Islet precursor cell (in vitro differentiated cells): Measurements from ENCODE around the gene RNF19B.

Experiments used
- DNase-seq: peaks from one replicate; pipeline ENCODE4 v3.0.0-alpha.2; 2018

The RNF19B gene

DNA sequence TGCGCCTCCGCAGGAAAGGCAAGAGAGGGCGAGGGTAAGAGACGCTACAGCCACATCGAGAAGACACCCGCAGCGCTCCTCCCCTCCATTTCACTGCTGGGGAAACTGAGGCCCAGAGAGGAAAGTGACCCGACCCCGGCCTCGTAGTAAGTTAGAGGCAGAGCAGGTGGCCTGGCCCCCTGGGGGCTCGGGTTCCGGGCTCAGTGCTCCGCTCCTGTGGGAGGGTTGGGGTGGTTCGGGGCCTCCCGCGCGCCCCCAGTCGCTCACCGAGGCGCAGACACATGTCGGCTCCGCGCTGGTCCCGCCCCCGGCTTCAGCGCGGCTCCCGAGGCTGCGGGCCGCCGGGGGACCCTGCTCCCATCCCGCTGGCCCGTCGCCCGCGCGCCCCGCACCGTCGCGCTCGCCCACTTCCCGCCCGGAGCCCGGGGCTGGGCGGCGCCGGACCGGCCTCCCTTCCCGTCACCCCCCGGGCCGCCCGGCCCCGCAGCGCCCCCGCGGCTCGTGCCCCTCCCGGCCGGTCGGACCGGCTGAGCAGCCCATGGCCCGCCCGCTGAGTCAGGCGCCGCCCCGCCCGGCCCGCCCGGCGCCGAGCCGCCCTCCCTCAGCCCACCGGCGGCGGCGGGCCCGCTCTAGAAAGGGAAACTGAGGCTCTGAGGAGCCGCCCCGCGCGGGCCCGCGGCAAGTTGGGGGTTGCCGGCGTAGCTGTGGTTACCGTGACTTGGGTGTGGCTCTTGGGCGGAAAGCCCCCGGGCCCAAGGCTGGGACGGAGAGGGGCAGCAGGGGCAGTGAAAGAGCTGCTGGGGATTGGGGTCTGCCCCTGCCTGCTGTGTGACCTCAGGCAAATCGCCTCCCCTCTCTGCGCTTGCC lies 63.4 kb downstream of the RNF19B start, which contains the start of gene TMEM54:
Gene TMEM54, minus strand, starts transcription at position 434 of the 867 bp plus-strand sequence. Its CDS starts 151 bp downstream, at position 283.
- DNase-seq = peak; percentile 75

GRCh38 chr1:32900371-32900955 lies 64.1 kb downstream of the RNF19B start:
- no peak for DNase-seq

- no peak for DNase-seq
Observed at GRCh38 chr1:32899586-32900296, 64.9 kb downstream of the RNF19B start.

DNA sequence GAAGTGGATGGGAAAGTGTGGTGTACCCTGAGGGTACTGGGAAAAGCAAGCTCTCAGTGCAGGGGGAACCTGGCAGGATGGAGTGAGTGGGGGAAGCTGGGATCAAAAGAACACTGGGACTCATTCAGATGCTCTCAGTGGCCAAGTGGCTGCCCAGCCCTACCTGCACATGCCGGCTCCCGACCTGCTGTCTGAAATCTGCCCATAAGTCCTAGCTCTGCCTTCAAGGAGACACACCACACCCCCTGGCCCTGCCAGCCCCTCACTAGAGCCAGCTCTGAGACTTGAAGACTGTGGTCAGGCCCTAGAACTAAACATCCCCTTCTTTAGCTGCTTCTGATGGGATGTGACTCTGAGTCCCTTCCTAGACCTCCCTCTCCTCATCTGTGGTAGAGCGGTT lies 65.7 kb downstream of the RNF19B start:
- no peak for DNase-seq

GRCh38 chr1:32898056-32898455 lies 66.6 kb downstream of the RNF19B start:
- peak; percentile 43 for DNase-seq

DNA sequence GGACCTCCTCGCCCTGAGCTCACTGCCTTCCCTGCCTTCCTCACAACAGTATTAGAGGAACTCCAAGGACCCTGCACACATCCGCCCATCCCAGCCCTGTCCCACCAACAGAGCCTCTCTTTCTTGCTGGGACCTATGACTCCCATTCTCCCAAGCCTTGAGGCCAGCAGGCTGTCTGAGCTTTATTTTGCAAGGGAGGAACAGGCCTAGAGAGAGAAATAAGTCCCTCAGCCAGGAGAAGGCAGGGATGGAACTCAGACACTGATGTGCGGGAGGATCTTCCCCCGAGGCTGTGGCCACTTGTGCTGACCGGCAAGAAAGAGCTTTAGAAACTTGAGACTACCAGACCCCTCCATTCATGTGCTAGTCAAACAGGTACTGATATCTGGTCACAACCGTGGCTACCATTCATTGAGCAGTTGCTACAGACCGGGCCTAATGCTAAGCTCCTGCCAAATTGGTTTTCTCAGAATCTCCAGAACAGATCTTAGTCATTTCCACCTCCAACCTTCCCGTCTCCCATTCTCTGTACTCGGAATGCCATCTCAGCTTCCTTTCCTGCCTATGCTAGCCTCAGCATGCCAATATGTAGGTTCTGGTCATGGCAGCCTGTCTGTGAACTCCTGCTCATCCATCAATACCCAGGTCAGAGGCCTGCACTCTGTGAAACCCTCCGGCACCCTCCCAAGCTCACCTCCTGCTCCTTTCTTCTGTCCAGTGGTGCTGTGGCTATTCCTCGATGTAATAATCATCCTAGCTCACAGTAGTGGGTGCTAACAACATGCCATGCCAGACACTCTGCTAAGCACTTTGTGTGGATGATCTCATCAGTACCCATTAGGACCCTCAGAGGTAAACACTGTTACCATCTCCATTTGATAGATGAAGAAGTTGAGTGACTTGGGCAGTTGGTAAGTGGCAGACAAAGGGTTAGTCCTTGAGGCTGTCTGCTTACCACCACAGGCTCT lies 67.2 kb downstream of the RNF19B start:
- peak; percentile 73 for DNase-seq

GRCh38 chr1:32896451-32896850 lies 68.2 kb downstream of the RNF19B start:
- DNase-seq = peak; percentile 48

DNA sequence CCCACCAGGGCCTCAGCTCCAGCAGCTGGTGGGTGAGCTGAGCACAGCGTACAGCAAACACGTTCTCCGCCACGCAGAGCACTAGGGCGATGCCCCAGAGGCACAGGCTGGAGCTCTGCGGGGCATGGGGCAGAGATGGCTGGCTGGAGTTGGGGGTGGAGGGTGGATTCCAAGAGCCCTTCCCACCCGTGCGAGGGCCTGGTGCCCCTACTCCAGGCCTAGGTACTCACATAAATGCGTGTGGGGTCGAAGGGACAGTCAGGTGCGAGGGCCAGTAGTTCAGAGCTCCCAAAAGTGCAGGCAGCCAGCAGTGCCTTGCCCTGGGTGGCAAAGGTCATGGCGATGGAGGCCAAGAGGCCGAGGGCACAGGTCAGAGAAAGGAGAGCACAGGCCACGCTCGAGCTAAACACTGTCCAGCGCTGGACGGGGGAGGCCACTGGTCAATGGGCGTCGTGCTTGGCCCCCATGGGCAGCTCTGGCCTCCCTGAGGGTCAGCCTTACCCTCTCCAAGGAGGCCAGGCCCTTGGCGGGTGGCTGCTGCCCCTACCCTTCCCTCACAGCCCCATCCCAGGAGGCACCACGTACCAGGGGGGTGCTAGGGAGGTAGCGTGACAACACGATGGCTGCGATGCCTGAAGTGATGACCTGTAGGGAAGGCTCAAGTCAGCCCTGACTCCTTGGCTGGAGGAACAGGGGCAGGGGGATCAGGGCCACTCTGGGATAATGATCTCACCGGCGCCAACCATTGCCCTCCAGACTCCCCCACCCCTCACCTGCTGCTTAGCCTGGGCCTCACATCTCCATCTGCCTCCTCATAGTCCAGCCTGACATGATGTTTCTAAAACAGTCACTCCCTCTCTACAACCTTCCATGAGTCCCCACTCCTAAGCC lies 69.0 kb downstream of the RNF19B start:
- DNase-seq = peak; percentile 50

- DNase-seq = peak; percentile 55
Observed at GRCh38 chr1:32894681-32895080, 69.9 kb downstream of the RNF19B start.

DNA sequence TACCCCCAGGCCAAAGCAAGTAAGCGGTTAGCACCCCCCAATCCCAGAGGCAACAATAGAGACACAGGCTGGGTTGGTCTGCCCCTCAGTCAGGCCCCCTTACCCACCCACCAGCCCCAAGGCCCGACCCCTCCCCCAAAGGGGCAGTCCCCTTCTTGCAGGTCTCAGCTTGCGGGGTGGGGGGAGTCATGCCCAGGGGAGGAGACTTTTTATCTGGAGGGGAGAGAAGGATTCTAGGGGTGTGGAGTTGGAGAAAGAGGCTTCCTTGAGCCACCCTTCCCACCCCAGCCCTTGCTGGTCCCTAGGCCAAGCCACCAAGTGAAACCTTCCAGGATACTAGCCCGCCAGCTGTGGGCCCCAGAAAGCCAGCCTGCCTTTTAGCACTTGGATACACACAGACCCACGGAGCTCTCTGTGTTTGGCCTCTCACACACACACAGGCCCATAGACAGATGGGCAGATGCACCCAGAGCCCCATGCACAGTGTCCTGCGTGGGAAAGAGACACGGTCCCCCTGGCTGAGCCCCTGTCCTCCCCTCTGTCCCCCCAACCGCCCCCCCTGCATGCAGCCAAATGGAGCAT lies 70.5 kb downstream of the RNF19B start:
- DNase-seq = peak; percentile 55

GRCh38 chr1:32893198-32894018 lies 71.2 kb downstream of the RNF19B start:
- peak; percentile 84 for DNase-seq

DNA sequence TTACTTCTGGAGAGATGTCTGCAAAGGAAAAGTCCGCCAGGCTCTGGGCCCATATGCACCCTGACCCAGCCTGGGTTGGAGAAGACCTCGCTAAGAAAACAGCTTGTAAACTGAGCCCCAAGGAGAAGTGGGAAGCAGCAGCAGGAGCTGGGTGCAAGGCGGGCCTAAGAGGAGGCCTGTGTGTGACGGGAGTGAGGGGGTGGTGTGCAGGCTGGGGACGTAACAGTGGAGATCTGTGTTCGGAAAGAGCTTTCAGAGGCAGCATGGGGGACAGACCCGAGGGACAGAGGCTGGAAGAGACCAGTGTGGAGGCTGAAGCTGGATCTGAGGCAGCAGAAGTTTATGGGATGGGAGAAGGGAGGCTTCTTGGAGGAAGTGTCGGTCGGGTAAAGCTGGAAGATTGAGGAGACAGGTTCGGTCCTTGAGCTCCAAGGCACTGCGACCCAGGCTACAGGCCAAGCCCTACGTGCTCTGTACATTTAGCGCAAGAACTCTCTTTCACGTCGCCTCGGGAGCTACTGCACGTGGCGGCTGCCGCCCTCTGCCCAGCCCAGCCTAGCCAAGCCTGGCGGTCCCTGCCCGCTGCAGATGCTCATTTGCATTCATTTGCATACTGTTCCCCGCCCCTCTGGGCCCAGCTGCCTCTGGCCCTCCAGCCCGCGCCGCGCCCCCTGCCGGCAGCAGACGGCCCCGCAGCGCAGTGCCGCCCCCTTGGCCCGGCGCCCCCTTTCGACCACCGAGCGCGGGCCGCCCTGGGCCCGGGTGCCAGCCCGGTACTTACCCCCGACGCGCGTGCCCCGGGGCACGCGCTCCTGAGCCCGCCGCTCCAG lies 72.0 kb downstream of the RNF19B start:
- peak; percentile 68 for DNase-seq

DNA sequence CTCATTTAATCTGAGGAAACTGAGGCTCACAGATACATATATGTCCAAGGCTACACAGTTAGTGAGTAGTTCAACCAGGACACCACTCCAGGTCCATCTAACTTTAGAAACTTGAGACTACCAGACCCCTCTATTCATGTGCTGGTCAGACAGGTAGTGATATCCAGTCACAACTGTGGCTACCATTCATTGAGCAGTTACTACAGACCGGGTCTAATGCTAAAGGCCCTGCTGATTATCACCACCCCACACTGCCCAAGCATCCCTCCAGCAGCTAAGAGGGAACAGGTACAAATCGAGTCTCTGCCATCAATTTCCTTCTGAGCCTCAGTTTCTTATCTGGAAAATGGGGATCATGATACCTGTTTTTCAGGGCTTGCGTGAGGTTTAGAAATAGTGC lies 73.0 kb downstream of the RNF19B start:
- DNase-seq = no peak

DNA sequence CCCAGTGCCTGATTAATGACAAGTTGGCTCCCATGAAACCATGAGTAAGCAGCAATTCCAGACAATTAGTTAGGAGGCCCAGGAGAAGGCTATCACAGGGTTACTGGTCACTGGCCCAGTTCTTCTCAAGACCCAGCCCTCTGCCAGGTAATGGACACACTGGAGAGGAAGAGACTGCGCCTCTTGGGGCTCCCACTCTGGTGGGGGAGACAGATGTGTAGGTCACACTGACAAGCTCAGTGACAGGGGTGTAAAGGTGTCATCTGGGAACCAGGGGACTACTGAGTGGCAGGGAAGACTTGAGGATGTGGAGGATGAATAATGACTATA lies 73.4 kb downstream of the RNF19B start:
- no peak for DNase-seq

DNA sequence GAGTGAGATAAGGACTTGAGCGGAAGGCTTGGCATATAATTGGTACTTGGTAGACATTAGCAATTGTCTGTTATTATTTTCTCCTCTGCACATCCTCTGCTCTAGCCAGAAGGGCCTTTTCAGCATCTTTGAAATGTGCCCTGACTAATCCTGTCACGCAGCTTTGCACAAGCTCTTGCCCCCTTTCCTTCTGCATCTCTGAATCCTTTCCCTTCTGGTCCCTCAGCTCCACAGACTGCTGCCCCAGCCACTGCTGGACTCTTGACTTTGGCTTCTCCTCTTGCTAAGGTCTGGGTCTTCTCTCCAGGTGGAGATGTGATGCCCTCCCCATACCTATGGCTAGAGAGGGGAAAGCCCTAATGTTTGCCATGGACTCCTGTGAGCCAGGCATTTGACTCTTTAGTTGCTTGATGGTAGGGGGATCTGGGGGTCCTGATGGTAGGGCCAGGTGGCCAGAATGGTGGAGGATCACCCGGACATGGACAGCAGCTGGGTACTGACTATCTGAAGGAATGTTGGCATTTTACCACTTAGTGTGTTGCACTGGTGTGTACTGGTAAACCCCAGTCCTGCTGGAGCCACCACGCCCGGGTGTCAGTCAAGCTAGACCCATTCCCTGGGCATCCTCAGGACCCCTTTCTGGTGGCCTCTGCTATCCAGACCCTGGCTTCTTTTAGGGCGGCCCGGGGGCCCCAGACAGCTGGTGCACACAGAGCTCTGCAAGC lies 73.9 kb downstream of the RNF19B start:
- DNase-seq = no peak

DNA sequence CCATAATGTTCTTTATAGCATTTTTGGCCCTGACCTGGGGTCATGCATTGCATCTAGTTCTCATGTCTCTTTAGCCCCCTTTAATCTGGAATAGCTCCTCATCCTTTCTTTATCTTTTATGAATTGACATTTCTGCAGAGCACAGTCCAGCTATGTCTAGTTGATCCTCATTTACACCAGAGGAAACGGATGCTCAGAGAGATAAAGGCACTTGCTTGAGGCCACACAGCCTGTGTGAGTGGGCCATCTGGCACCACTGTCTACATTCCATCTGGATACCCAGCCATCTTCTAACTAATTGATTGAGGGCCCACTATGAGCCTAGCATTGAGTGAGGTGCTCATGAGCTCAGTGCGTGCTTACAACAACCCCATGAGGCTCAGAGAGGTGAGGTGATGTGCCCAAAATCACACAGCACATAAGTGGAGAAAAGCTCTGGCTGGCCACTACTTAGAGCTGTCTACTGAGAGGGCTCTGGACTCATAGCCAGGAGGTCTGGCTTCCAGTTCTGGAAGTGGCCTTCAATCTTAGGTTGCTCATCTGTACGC lies 74.8 kb downstream of the RNF19B start:
- DNase-seq = no peak

GRCh38 chr1:32888677-32889420 lies 75.8 kb downstream of the RNF19B start:
- DNase-seq = no peak

DNA sequence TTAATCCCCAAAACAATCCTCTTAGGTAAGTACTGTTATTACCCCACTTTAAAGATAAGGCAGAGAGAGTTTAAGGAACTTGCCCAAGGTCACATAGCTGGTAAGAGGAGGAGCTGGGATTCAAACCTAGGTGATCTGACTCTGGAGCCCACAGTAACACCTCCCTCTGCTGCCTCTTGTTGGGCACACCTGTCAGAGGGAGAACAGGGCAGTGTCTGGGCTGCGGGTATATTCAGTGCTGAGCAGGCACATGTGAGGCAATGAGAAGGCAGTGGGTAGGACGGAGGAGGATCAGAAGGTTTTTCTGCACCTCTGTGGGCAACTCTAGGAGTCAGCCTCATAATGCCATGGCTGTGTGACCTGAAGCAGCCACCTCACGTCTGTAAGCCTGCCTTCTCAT lies 76.5 kb downstream of the RNF19B start:
- no peak for DNase-seq
